Erythroblast (primary cell): ENCODE data around the gene PSMC6.

Experiments
- DNase-seq, 2 experiments: peaks; one replicate each; lab custom pipeline; 2025; lab: John Stamatoyannopoulos, UW
- GATA1 ChIP-seq: IDR thresholded peaks from 2 replicates; pipeline ENCODE4 v1.6.1; 2011; ENCODE audit warnings: low read depth, mild to moderate bottlenecking, control low read depth, low read length, moderate library complexity
- POLR2A ChIP-seq: IDR thresholded peaks from 2 replicates; pipeline ENCODE4 v1.6.1; 2011; ENCODE audit warnings: mild to moderate bottlenecking, low read length

The PSMC6 gene

DNA sequence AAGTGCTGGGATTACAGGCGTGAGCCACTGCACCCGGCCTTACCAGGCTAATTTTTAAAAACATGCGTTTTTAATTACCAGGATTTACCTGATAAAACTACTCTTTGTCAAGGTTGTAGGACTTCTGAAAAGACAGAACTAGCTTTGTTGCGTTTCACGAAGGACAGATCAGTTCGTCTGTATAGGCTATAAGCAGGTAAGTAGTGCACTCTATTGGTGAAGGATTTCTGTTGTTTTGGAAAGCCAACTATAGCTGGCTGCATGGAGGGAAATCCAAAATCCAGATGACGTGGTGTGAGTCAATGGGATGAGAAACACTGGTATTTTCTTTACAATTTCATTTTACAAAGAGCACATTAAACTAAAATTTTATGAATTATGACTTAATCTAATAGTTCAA is 69.8 kb downstream of the PSMC6 start:
- no peak for TF ChIP-seq GATA1
- TF ChIP-seq POLR2A, result no peak
- DNase-seq, result no peak
